Measurements from ENCODE around the gene PCA3.

- no peak for TF ChIP-seq CHD1 (IDR thresholded peaks at IDR 0.05; ENCODE audit: low read length)
- TF ChIP-seq MEF2A (IDR thresholded peaks at IDR 0.05; ENCODE audit: control insufficient read depth, low read depth, low read length): no peak
- TF ChIP-seq, protein P1, sequence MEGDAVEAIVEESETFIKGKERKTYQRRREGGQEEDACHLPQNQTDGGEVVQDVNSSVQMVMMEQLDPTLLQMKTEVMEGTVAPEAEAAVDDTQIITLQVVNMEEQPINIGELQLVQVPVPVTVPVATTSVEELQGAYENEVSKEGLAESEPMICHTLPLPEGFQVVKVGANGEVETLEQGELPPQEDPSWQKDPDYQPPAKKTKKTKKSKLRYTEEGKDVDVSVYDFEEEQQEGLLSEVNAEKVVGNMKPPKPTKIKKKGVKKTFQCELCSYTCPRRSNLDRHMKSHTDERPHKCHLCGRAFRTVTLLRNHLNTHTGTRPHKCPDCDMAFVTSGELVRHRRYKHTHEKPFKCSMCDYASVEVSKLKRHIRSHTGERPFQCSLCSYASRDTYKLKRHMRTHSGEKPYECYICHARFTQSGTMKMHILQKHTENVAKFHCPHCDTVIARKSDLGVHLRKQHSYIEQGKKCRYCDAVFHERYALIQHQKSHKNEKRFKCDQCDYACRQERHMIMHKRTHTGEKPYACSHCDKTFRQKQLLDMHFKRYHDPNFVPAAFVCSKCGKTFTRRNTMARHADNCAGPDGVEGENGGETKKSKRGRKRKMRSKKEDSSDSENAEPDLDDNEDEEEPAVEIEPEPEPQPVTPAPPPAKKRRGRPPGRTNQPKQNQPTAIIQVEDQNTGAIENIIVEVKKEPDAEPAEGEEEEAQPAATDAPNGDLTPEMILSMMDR (IDR thresholded peaks at IDR 0.05 in 2 of 3, conservative IDR thresholded peaks at IDR 0.05 in 1 of 3; ENCODE audit: insufficient read depth in 2 of 3, low read depth in 1 of 3, low read length in 3 of 3): no peak
- TF ChIP-seq RBM39 (optimal IDR thresholded peaks at IDR 0.05; ENCODE audit: low read depth, low read length): no peak
- TF ChIP-seq KLF16 (IDR thresholded peaks at IDR 0.05): no peak
Observed at GRCh38 chr9:76827296-76828080, 63.2 kb downstream of the PCA3 start.
